K562 (cell line): Measurements from ENCODE around the gene ATP4B. TPM values are rescaled to one million over a fixed set of nuclear protein-coding genes. Genes with fewer than 3 reads are reported as not detected.
A peak's percentile ranks its signal among the peaks of the same experiment; 100 is the strongest.

Source experiments
- ATAC-seq: fragments of 200-7000 bp; cut with Tn5 transposase; 3 replicates; pipeline ENCODE4 v1.9.1; 2020; ENCODE audit warnings: moderate library complexity
- BruUV-seq: library from RNA; stranded (reverse); fragments of 400-500 nt; replicated peaks from 2 replicates; lab custom pipeline; 2021; lab: Mats Ljungman, UMichigan
- CTCF ChIA-PET: fragments of 300-600 bp; formaldehyde crosslinking; extraction: SDS; loops from one replicate; lab custom pipeline; 2021; ENCODE audit warnings: low intra/inter-chr PET ratio; lab: Yijun Ruan, JAX
- POLR2A ChIA-PET: fragments of 300-600, 350-650 bp; sonication (Branson Sonifier 250); formaldehyde crosslinking; extraction: SDS; loops from one replicate; lab custom pipeline; 2021; ENCODE audit warnings: antibody characterized with exemption, inconsistent platforms; lab: Yijun Ruan, JAX
- DNase-seq, 4 experiments: peaks; one replicate each; pipeline versions ENCODE4 v3.0.0 to v3.0.0-alpha.2; 2011 to 2018; ENCODE audit warnings: low spot score in 3 of 4, mixed read lengths in 3 of 4; ENCODE audit errors: extremely low read depth in 1 of 4
- FAIRE-seq: peaks from 2 replicates; lab custom pipeline; 2011; peaks lifted over from hg19 to GRCh38; lab: Jason Lieb, UNC
- H2AFZ ChIP-seq: 2 replicates; pipeline ENCODE4 v1.6.0; 2011; ENCODE audit warnings: low read depth, low read length, control low read depth, inconsistent platforms
- H3K27ac ChIP-seq: fragments of 200-600 bp; 3 replicates; pipeline ENCODE4 v1.8.0; 2011; ENCODE audit warnings: low read depth, mild to moderate bottlenecking, control low read depth, inconsistent platforms, low read length, moderate library complexity, mixed read lengths; ENCODE audit errors: extremely low read depth
- H3K27me3 ChIP-seq, 2 experiments: fragments of 300-600 bp in 1 of 2; 2 replicates in 1 of 2; 3 replicates in 1 of 2; pipeline versions ENCODE4 v1.6.0 to v1.8.0; 2011; ENCODE audit warnings: inconsistent platforms in 2 of 2, low read length in 2 of 2, mild to moderate bottlenecking in 1 of 2, mixed read lengths in 1 of 2, moderate library complexity in 1 of 2; ENCODE audit not compliant: control insufficient read depth in 2 of 2, insufficient read depth in 2 of 2
- H3K36me3 ChIP-seq: fragments of 300-600 bp; 3 replicates; pipeline ENCODE4 v1.8.0; 2011; ENCODE audit warnings: mild to moderate bottlenecking, low read length, inconsistent platforms; ENCODE audit not compliant: control insufficient read depth, insufficient read depth
- H3K4me1 ChIP-seq, 2 experiments: fragments of 200-600 bp in 1 of 2; replicated peaks in 1 of 2; 2 replicates in 1 of 2; 3 replicates in 1 of 2; pipeline versions ENCODE4 v1.5.1 to v1.8.0; 2011; ENCODE audit warnings: inconsistent platforms in 2 of 2, low read length in 2 of 2, mild to moderate bottlenecking in 1 of 2, mixed read lengths in 1 of 2, moderate library complexity in 1 of 2; ENCODE audit not compliant: control insufficient read depth in 2 of 2, insufficient read depth in 2 of 2
- H3K4me2 ChIP-seq: 2 replicates; pipeline ENCODE4 v1.6.1; 2011; ENCODE audit warnings: low read length, control low read depth, inconsistent platforms, mixed read lengths; ENCODE audit not compliant: insufficient read depth
- H3K4me3 ChIP-seq: fragments of 200-600 bp; sonication (generic), shearing (Covaris generic); 2 replicates; pipeline ENCODE4 v1.5.1; 2016; ENCODE audit warnings: control low read depth, inconsistent platforms
- H3K79me2 ChIP-seq: fragments of 200-600 bp; 3 replicates; pipeline ENCODE4 v1.8.0; 2011; ENCODE audit warnings: low read length, inconsistent platforms; ENCODE audit not compliant: control insufficient read depth, insufficient read depth
- H3K9ac ChIP-seq, 2 experiments: 2 replicates each; pipeline versions ENCODE4 v1.6.0 to v1.6.1; 2011; ENCODE audit warnings: low read depth in 2 of 2, low read length in 2 of 2, control low read depth in 1 of 2, inconsistent platforms in 1 of 2, mild to moderate bottlenecking in 1 of 2, mixed read lengths in 1 of 2; ENCODE audit not compliant: insufficient read depth in 1 of 2
- H3K9me1 ChIP-seq: one replicate; pipeline ENCODE4 v1.6.0; 2011; ENCODE audit warnings: inconsistent platforms, mild to moderate bottlenecking, low read length, moderate library complexity; ENCODE audit not compliant: control insufficient read depth, insufficient read depth
- H3K9me3 ChIP-seq: replicated peaks from 2 replicates; pipeline ENCODE4 v1.5.1; 2011; ENCODE audit warnings: low read depth, low read length, inconsistent platforms; ENCODE audit not compliant: control insufficient read depth, insufficient read depth
- H4K20me1 ChIP-seq: replicated peaks from 2 replicates; pipeline ENCODE4 v1.6.1; 2011; ENCODE audit warnings: low read length, inconsistent platforms, mixed read lengths; ENCODE audit not compliant: control insufficient read depth, insufficient read depth
- E2F4 ChIP-seq: sonication (generic); formaldehyde crosslinking; IDR thresholded peaks from 2 replicates; pipeline ENCODE4 v1.8.0; 2022; ENCODE audit warnings: mild to moderate bottlenecking, low read depth, missing genetic modification reagents
- STAT5A ChIP-seq: IDR thresholded peaks from 2 replicates; pipeline ENCODE4 v1.6.1; 2012; ENCODE audit warnings: low read length, inconsistent platforms, borderline replicate concordance
- TFAP4 ChIP-seq: sonication (generic); formaldehyde crosslinking; IDR thresholded peaks from 2 replicates; pipeline ENCODE4 v1.8.0; 2022; ENCODE audit warnings: missing genetic modification reagents, mild to moderate bottlenecking, moderate library complexity, borderline replicate concordance
- ZEB2 ChIP-seq: fragments of 450-650 bp; IDR thresholded peaks from 2 replicates; pipeline ENCODE4 v1.6.1; 2016
- WGBS: fragments of 100-300 bp; shearing (Covaris generic); methylation state at CpG from one replicate; pipeline ENCODE4 v1.1.6; 2016; ENCODE audit warnings: low coverage, mixed read lengths; ENCODE audit not compliant: insufficient coverage; ENCODE audit errors: missing lambda C conversion rate; 5-methylcytosine and 5-hydroxymethylcytosine counted together
- in situ Hi-C: fragments of 300-500 bp; cut with MboI; formaldehyde crosslinking; loops from 4 replicates; pipeline ENCODE4 v1.15.0; 2018; ENCODE audit warnings: inconsistent platforms, mixed read lengths
- intact Hi-C: fragments of 100-400 bp; cut with micrococcal nuclease; formaldehyde crosslinking; loops from 2 replicates; pipeline ENCODE4 v1.14.2; 2022
- polyA plus RNA-seq, 8 experiments: library from polyadenylated mRNA; depleted of rRNA in 4 of 8; stranded (reverse) in 5 of 8; unstranded in 3 of 8; fragments of >200 nt; fragmentation: Nextera tagmentation in 2 of 8; fragmentation: Illumina TruSeq in 1 of 8; extraction: Ambion mirVana in 2 of 8; extraction: Trizol in 1 of 8; gene quantifications; 2 replicates each; pipeline versions ENCODE4 v1.2.1 to v1.2.3, GENCODE V29; 2011 to 2014; ENCODE audit warnings: inconsistent platforms in 1 of 8, missing spikeins in 1 of 8
- total RNA-seq, 7 experiments: library from RNA; depleted of rRNA in 6 of 7; stranded (reverse); fragments of >200 nt in 6 of 7; fragmentation: Illumina TruSeq in 2 of 7; extraction: Trizol in 2 of 7; gene quantifications; 2 replicates each; pipeline versions ENCODE4 v1.2.1 to v1.2.3, GENCODE V29; 2011 to 2021; ENCODE audit warnings: low replicate concordance in 1 of 7
- TF ChIP-seq, protein P1 (sequence below), 3 experiments: fragments of 200-800 bp in 1 of 3; fragments of 250-450 bp in 1 of 3; fragments of 450-650 bp in 1 of 3; sonication (Bioruptor Pico) in 1 of 3; sonication (Bioruptor generic) in 1 of 3; formaldehyde crosslinking in 1 of 3; IDR thresholded peaks; 2 replicates each; pipeline versions ENCODE4 v1.6.1 to v1.8.0; 2016 to 2022; ENCODE audit warnings: mild to moderate bottlenecking in 2 of 3, missing genetic modification characterization in 2 of 3, missing compliant biosample characterization in 1 of 3, moderate library complexity in 1 of 3

The ATP4B gene
- total and polyA plus RNA-seq, 9 of the 15 experiments (the other 6 are each of a cell fraction or from before 2014, with no cell fraction given) = not detected

DNA sequence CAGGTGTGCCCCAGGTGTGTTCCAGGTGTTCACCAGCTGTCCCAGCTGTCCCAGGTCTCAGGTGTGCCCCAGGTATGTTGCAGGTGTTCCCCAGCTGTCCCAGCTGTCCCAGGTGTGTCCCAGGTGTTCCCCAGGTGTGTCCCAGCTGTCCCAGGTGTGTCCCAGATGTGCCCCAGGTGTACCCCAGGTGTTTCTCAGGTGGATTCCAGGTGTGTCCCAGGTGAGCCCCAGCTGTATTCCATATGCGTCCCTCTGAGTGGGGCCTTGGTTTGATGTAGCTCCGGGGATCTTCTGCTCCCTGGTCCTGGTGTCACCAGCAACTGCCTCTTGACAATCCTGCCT lies 8.3 kb upstream of the ATP4B start:
- Histone ChIP-seq H4K20me1 (no peaks in the 10 kb centered on the region), H3K27ac (no peak overlapping the region), H3K9ac (no peak overlapping the region), H2AFZ (no peak overlapping the region), H3K4me2 (no peak overlapping the region), H3K4me3 (no peak overlapping the region), H3K27me3 (peaks cover 24 to 57% of the 10 kb centered on the region in 2 experiments; a peak in 3 of 5 replicates), H3K36me3 (no peaks in the 10 kb centered on the region), H3K4me1 (peaks cover 0 to 8% of the 10 kb centered on the region in 2 experiments; a peak in 2 of 5 replicates), H3K9me1 (no peaks in the 10 kb centered on the region), H3K79me2 (no peaks in the 10 kb centered on the region), H3K9me3 (no peaks in the 10 kb centered on the region)
- no peak for DNase-seq
- no peak for ATAC-seq
- no peak for FAIRE-seq
- in situ Hi-C loops (loop anchor here (10.0 kb wide), 1 partner anchor 59 kb away; no protein-coding TSS in a partner anchor), intact Hi-C loops (no loop called here)
- CTCF ChIA-PET = no interaction called here
- POLR2A ChIA-PET = no interaction called here
- BruUV-seq = no TSS peak
- no CpG with 5 or more reads among the region's 2 CpGs for WGBS
- TF ChIP-seq STAT5A = no peak
- TF ChIP-seq, protein P1, sequence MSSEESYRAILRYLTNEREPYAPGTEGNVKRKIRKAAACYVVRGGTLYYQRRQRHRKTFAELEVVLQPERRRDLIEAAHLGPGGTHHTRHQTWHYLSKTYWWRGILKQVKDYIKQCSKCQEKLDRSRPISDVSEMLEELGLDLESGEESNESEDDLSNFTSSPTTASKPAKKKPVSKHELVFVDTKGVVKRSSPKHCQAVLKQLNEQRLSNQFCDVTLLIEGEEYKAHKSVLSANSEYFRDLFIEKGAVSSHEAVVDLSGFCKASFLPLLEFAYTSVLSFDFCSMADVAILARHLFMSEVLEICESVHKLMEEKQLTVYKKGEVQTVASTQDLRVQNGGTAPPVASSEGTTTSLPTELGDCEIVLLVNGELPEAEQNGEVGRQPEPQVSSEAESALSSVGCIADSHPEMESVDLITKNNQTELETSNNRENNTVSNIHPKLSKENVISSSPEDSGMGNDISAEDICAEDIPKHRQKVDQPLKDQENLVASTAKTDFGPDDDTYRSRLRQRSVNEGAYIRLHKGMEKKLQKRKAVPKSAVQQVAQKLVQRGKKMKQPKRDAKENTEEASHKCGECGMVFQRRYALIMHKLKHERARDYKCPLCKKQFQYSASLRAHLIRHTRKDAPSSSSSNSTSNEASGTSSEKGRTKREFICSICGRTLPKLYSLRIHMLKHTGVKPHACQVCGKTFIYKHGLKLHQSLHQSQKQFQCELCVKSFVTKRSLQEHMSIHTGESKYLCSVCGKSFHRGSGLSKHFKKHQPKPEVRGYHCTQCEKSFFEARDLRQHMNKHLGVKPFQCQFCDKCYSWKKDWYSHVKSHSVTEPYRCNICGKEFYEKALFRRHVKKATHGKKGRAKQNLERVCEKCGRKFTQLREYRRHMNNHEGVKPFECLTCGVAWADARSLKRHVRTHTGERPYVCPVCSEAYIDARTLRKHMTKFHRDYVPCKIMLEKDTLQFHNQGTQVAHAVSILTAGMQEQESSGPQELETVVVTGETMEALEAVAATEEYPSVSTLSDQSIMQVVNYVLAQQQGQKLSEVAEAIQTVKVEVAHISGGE (CRISPR knock-in tag; IDR thresholded peaks at IDR 0.05) = no peak
- peak; percentile 35; the same call in 1 of the 2 replicates for TF ChIP-seq TFAP4
- TF ChIP-seq ZEB2 = peak; percentile 11; the same call in 1 of the 2 replicates
- no peak for TF ChIP-seq E2F4
